ENCODE results near the gene MRTO4. TPM values are rescaled to one million over a fixed set of nuclear protein-coding genes. Genes with fewer than 3 reads are reported as not detected.
A peak's percentile ranks its signal among the peaks of the same experiment; 100 is the strongest.

Gene MRTO4
- total and polyA plus RNA-seq, 2 of the 13 experiments (the other 11 are each of a cell fraction or from before 2014, with no cell fraction given): 28.1 to 59.2 TPM

DNA sequence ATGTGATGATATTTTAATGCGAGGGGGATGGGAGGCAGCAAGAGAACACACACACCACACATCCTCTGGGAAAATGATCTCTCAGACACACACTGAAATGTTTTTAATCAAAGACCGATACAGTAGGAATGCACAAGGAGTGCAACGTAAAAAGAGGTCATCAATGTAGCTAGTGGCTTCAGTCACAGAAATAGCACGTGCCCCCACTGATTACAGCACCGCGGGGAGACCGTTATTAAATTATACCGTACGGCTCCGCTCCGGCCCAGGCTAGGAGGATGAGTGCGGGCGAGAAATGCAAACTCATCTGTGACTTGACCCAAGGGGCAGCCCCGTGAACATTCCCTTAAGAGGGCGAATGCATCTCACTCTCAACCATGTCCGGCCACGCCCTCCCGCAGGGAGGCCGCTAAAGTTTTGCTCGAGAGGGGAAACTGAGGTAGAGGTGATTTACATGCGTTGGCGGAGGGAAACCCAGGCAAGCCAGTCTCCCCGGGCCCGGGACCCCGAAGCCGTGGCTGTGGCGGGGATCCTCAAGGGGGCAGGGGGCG, 42.1 kb upstream of the MRTO4 start (continued):
- TF ChIP-seq, protein P1, sequence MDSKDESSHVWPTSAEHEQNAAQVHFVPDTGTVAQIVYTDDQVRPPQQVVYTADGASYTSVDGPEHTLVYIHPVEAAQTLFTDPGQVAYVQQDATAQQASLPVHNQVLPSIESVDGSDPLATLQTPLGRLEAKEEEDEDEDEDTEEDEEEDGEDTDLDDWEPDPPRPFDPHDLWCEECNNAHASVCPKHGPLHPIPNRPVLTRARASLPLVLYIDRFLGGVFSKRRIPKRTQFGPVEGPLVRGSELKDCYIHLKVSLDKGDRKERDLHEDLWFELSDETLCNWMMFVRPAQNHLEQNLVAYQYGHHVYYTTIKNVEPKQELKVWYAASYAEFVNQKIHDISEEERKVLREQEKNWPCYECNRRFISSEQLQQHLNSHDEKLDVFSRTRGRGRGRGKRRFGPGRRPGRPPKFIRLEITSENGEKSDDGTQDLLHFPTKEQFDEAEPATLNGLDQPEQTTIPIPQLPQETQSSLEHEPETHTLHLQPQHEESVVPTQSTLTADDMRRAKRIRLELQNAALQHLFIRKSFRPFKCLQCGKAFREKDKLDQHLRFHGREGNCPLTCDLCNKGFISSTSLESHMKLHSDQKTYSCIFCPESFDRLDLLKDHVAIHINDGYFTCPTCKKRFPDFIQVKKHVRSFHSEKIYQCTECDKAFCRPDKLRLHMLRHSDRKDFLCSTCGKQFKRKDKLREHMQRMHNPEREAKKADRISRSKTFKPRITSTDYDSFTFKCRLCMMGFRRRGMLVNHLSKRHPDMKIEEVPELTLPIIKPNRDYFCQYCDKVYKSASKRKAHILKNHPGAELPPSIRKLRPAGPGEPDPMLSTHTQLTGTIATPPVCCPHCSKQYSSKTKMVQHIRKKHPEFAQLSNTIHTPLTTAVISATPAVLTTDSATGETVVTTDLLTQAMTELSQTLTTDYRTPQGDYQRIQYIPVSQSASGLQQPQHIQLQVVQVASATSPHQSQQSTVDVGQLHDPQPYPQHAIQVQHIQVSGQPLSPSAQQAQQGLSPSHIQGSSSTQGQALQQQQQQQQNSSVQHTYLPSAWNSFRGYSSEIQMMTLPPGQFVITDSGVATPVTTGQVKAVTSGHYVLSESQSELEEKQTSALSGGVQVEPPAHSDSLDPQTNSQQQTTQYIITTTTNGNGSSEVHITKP (CRISPR knock-in tag; IDR thresholded peaks at IDR 0.05; ENCODE audit: low read depth): peak; percentile 86; the same call in 1 of the 2 replicates
- no peak for TF ChIP-seq FOXJ3 (CRISPR knock-in tag; IDR thresholded peaks at IDR 0.05; ENCODE audit: borderline replicate concordance)
- TF ChIP-seq SMAD9 (CRISPR knock-in tag; IDR thresholded peaks at IDR 0.05): no peak
- no peak for TF ChIP-seq ASH2L (IDR thresholded peaks at IDR 0.05; ENCODE audit: insufficient read length, low read depth, low read length)
- no peak for TF ChIP-seq ZNF773 (CRISPR knock-in tag; IDR thresholded peaks at IDR 0.05; ENCODE audit: borderline replicate concordance)
- TF ChIP-seq, protein P2, sequence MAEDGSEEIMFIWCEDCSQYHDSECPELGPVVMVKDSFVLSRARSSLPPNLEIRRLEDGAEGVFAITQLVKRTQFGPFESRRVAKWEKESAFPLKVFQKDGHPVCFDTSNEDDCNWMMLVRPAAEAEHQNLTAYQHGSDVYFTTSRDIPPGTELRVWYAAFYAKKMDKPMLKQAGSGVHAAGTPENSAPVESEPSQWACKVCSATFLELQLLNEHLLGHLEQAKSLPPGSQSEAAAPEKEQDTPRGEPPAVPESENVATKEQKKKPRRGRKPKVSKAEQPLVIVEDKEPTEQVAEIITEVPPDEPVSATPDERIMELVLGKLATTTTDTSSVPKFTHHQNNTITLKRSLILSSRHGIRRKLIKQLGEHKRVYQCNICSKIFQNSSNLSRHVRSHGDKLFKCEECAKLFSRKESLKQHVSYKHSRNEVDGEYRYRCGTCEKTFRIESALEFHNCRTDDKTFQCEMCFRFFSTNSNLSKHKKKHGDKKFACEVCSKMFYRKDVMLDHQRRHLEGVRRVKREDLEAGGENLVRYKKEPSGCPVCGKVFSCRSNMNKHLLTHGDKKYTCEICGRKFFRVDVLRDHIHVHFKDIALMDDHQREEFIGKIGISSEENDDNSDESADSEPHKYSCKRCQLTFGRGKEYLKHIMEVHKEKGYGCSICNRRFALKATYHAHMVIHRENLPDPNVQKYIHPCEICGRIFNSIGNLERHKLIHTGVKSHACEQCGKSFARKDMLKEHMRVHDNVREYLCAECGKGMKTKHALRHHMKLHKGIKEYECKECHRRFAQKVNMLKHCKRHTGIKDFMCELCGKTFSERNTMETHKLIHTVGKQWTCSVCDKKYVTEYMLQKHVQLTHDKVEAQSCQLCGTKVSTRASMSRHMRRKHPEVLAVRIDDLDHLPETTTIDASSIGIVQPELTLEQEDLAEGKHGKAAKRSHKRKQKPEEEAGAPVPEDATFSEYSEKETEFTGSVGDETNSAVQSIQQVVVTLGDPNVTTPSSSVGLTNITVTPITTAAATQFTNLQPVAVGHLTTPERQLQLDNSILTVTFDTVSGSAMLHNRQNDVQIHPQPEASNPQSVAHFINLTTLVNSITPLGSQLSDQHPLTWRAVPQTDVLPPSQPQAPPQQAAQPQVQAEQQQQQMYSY (CRISPR knock-in tag; IDR thresholded peaks at IDR 0.05): no peak
- 0 out of 2 replicates have a peak, but pooled peaks have one; percentile 1 for TF ChIP-seq ZNF567 (CRISPR knock-in tag; IDR thresholded peaks at IDR 0.05; ENCODE audit: borderline replicate concordance)
- TF ChIP-seq, protein P3, sequence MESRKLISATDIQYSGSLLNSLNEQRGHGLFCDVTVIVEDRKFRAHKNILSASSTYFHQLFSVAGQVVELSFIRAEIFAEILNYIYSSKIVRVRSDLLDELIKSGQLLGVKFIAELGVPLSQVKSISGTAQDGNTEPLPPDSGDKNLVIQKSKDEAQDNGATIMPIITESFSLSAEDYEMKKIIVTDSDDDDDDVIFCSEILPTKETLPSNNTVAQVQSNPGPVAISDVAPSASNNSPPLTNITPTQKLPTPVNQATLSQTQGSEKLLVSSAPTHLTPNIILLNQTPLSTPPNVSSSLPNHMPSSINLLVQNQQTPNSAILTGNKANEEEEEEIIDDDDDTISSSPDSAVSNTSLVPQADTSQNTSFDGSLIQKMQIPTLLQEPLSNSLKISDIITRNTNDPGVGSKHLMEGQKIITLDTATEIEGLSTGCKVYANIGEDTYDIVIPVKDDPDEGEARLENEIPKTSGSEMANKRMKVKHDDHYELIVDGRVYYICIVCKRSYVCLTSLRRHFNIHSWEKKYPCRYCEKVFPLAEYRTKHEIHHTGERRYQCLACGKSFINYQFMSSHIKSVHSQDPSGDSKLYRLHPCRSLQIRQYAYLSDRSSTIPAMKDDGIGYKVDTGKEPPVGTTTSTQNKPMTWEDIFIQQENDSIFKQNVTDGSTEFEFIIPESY (CRISPR knock-in tag; IDR thresholded peaks at IDR 0.05): no peak
- TF ChIP-seq NFE2 (CRISPR knock-in tag; IDR thresholded peaks at IDR 0.05): no peak
- TF ChIP-seq ZSCAN9 (CRISPR knock-in tag; IDR thresholded peaks at IDR 0.05; ENCODE audit: borderline replicate concordance): no peak; the same call in 1 of the 2 replicates
- TF ChIP-seq, protein P4, sequence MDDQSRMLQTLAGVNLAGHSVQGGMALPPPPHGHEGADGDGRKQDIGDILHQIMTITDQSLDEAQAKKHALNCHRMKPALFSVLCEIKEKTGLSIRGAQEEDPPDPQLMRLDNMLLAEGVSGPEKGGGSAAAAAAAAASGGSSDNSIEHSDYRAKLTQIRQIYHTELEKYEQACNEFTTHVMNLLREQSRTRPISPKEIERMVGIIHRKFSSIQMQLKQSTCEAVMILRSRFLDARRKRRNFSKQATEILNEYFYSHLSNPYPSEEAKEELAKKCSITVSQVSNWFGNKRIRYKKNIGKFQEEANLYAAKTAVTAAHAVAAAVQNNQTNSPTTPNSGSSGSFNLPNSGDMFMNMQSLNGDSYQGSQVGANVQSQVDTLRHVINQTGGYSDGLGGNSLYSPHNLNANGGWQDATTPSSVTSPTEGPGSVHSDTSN (CRISPR knock-in tag; IDR thresholded peaks at IDR 0.05; ENCODE audit: borderline replicate concordance): no peak
- TF ChIP-seq TCF7 (IDR thresholded peaks at IDR 0.05; ENCODE audit: low read depth): no peak
- TF ChIP-seq, protein P5, sequence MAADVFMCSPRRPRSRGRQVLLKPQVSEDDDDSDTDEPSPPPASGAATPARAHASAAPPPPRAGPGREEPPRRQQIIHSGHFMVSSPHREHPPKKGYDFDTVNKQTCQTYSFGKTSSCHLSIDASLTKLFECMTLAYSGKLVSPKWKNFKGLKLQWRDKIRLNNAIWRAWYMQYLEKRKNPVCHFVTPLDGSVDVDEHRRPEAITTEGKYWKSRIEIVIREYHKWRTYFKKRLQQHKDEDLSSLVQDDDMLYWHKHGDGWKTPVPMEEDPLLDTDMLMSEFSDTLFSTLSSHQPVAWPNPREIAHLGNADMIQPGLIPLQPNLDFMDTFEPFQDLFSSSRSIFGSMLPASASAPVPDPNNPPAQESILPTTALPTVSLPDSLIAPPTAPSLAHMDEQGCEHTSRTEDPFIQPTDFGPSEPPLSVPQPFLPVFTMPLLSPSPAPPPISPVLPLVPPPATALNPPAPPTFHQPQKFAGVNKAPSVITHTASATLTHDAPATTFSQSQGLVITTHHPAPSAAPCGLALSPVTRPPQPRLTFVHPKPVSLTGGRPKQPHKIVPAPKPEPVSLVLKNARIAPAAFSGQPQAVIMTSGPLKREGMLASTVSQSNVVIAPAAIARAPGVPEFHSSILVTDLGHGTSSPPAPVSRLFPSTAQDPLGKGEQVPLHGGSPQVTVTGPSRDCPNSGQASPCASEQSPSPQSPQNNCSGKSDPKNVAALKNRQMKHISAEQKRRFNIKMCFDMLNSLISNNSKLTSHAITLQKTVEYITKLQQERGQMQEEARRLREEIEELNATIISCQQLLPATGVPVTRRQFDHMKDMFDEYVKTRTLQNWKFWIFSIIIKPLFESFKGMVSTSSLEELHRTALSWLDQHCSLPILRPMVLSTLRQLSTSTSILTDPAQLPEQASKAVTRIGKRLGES (CRISPR knock-in tag; IDR thresholded peaks at IDR 0.05; ENCODE audit: borderline replicate concordance): no peak
